CD8-positive, alpha-beta memory T cell (primary cell): ENCODE measurements around the gene NDFIP1. TPM values are rescaled to one million over a fixed set of nuclear protein-coding genes. Genes with fewer than 3 reads are reported as not detected.

Experiments
- CTCF ChIA-PET: fragments of 350-600 bp; sonication (Branson Sonifier 250); formaldehyde crosslinking; loops from one replicate; lab custom pipeline; 2021; ENCODE audit warnings: antibody characterized with exemption; lab: Charles Lee
- POLR2A ChIA-PET: fragments of 350-600 bp; sonication (Branson Sonifier 250); formaldehyde crosslinking; loops from one replicate; lab custom pipeline; 2021; ENCODE audit warnings: antibody characterized with exemption; lab: Charles Lee
- DNase-seq, 5 donors: peaks; one replicate each; pipeline versions ENCODE4 v3.0.0 to v3.0.0-alpha.2; 2020 to 2022; ENCODE audit warnings: mixed read lengths in 1 of 5
- H3K27ac ChIP-seq: one replicate; pipeline ENCODE4 v1.7.0; 2013; ENCODE audit warnings: low read depth, mild to moderate bottlenecking, low read length, moderate library complexity
- H3K27me3 ChIP-seq: 2 replicates; pipeline ENCODE4 v1.7.0; 2013; ENCODE audit warnings: low read length, mild to moderate bottlenecking; ENCODE audit not compliant: insufficient read depth, poor library complexity, severe bottlenecking
- H3K36me3 ChIP-seq: 2 replicates; pipeline ENCODE4 v1.7.0; 2013; ENCODE audit warnings: mild to moderate bottlenecking, low read length, moderate library complexity; ENCODE audit not compliant: insufficient read depth
- H3K4me1 ChIP-seq: 2 replicates; pipeline ENCODE4 v1.7.0; 2013; ENCODE audit warnings: mild to moderate bottlenecking, low read length, moderate library complexity; ENCODE audit not compliant: insufficient read depth
- H3K4me3 ChIP-seq: 2 replicates; pipeline ENCODE4 v1.7.0; 2013; ENCODE audit warnings: mild to moderate bottlenecking, low read length
- H3K9me3 ChIP-seq: 2 replicates; pipeline ENCODE4 v1.7.0; 2013; ENCODE audit warnings: mild to moderate bottlenecking, low read length
- H3K27ac Mint-ChIP-seq, 8 donors: one replicate each; pipeline ENCODE4 v1.8.0; 2020 to 2021; ENCODE audit warnings: mixed read lengths in 8 of 8, mild to moderate bottlenecking in 6 of 8, inconsistent platforms in 3 of 8, moderate library complexity in 3 of 8
- H3K27me3 Mint-ChIP-seq, 2 donors: one replicate each; pipeline ENCODE4 v1.8.0; 2020 to 2021; ENCODE audit warnings: mixed read lengths in 2 of 2, mild to moderate bottlenecking in 1 of 2, moderate library complexity in 1 of 2
- H3K36me3 Mint-ChIP-seq, 3 donors: one replicate each; pipeline ENCODE4 v1.8.0; 2020 to 2021; ENCODE audit warnings: mixed read lengths in 3 of 3, inconsistent platforms in 1 of 3, mild to moderate bottlenecking in 1 of 3
- H3K4me1 Mint-ChIP-seq, 3 donors: one replicate each; pipeline ENCODE4 v1.8.0; 2020 to 2021; ENCODE audit warnings: mixed read lengths in 3 of 3, inconsistent platforms in 1 of 3, mild to moderate bottlenecking in 1 of 3
- H3K4me3 Mint-ChIP-seq, 7 donors: one replicate each; pipeline ENCODE4 v1.8.0; 2020 to 2021; ENCODE audit warnings: mixed read lengths in 7 of 7, mild to moderate bottlenecking in 6 of 7, moderate library complexity in 4 of 7, inconsistent platforms in 2 of 7
- H3K9me3 Mint-ChIP-seq, 5 donors: one replicate each; pipeline ENCODE4 v1.8.0; 2020 to 2022; ENCODE audit warnings: mixed read lengths in 5 of 5, mild to moderate bottlenecking in 3 of 5, moderate library complexity in 2 of 5, inconsistent platforms in 1 of 5
- polyA plus RNA-seq: library from polyadenylated mRNA; unstranded; fragments of 300-500 nt; fragmentation: Illumina TruSeq; gene quantifications from one replicate; pipeline ENCODE4 v1.2.3, GENCODE V29; 2021
- total RNA-seq, 2 experiments: library from RNA; stranded (reverse); gene quantifications; one replicate each; pipeline ENCODE4 v1.2.3, GENCODE V29; 2021

NDFIP1 gene
- total and polyA plus RNA-seq, 3 experiments from 2014 or later, result 58.3 to 84.4 (median 81.3) TPM

GRCh38 chr5:142122121-142122520 lies 13.5 kb downstream of the NDFIP1 start:
- Histone ChIP-seq H3K4me1 (peaks cover 51% of the 10 kb centered on the region), H3K27ac (no peak overlapping the region), H3K4me3 (no peak overlapping the region), H3K9me3 (no peaks in the 10 kb centered on the region), H3K27me3 (no peaks in the 10 kb centered on the region), H3K36me3 (peaks cover 8% of the 10 kb centered on the region)
- ChIA-PET POLR2A (no interaction called here), CTCF (no interaction called here)
- DNase-seq, result no peak
- no peak overlapping the region for H3K4me3 Mint-ChIP-seq
- H3K27ac Mint-ChIP-seq, result peak overlapping the region in 2 of 8 donors; percentile 23 to 36
- peaks cover 75 to 92% (median 90%) of the 10 kb centered on the region in 3 donors for H3K4me1 Mint-ChIP-seq
- H3K27me3 Mint-ChIP-seq, result no peaks in the 10 kb centered on the region
- H3K36me3 Mint-ChIP-seq, result peaks cover 4 to 52% (median 21%) of the 10 kb centered on the region in 3 donors
- H3K9me3 Mint-ChIP-seq, result no peaks in the 10 kb centered on the region

GRCh38 chr5:142125378-142125777 lies 16.8 kb downstream of the NDFIP1 start:
- CTCF ChIA-PET, result no interaction called here
- peak overlapping the region in 1 of 7 donors; percentile 3 for H3K4me3 Mint-ChIP-seq
- H3K4me1 Mint-ChIP-seq, result peaks cover 80 to 96% (median 96%) of the 10 kb centered on the region in 3 donors
- no peaks in the 10 kb centered on the region for H3K27me3 Mint-ChIP-seq
- Histone ChIP-seq H3K9me3 (no peaks in the 10 kb centered on the region), H3K4me3 (no peak overlapping the region), H3K27me3 (no peaks in the 10 kb centered on the region), H3K27ac (no peak overlapping the region), H3K36me3 (peaks cover 8% of the 10 kb centered on the region), H3K4me1 (peaks cover 54% of the 10 kb centered on the region)
- peaks cover 4 to 37% (median 14%) of the 10 kb centered on the region in 3 donors for H3K36me3 Mint-ChIP-seq
- no peaks in the 10 kb centered on the region for H3K9me3 Mint-ChIP-seq
- POLR2A ChIA-PET, result interaction anchor here (0.7 kb wide), 1 partner anchor 13 kb away, joined by 3 read pairs; no protein-coding TSS in a partner anchor
- no peak overlapping the region for H3K27ac Mint-ChIP-seq
- DNase-seq, result no peak

GRCh38 chr5:142125963-142126362 lies 17.4 kb downstream of the NDFIP1 start:
- no peak overlapping the region for H3K4me3 ChIP-seq
- CTCF ChIA-PET, result interaction anchor here (1.3 kb wide), 1 partner anchor 114 kb away, joined by 3 read pairs; no protein-coding TSS in a partner anchor
- H3K27me3 Mint-ChIP-seq, result no peaks in the 10 kb centered on the region
- no peak for DNase-seq
- no peak overlapping the region for H3K27ac Mint-ChIP-seq
- H3K9me3 ChIP-seq, result no peaks in the 10 kb centered on the region
- H3K4me3 Mint-ChIP-seq, result no peak overlapping the region
- H3K36me3 Mint-ChIP-seq, result peaks cover 4 to 31% (median 14%) of the 10 kb centered on the region in 3 donors
- H3K36me3 ChIP-seq, result peaks cover 8% of the 10 kb centered on the region
- H3K27me3 ChIP-seq, result no peaks in the 10 kb centered on the region
- POLR2A ChIA-PET, result no interaction called here
- peaks cover 51% of the 10 kb centered on the region for H3K4me1 ChIP-seq
- H3K4me1 Mint-ChIP-seq, result peaks cover 77 to 96% (median 94%) of the 10 kb centered on the region in 3 donors
- H3K9me3 Mint-ChIP-seq, result no peaks in the 10 kb centered on the region
- no peak overlapping the region for H3K27ac ChIP-seq

- Mint-ChIP-seq H3K4me3 (peak overlapping the region in 4 of 7 donors; percentile 3 to 24 (median 11)), H3K36me3 (peaks cover 4 to 13% (median 6%) of the 10 kb centered on the region in 3 donors), H3K9me3 (no peaks in the 10 kb centered on the region), H3K4me1 (peaks cover 62 to 79% (median 77%) of the 10 kb centered on the region in 3 donors), H3K27me3 (no peaks in the 10 kb centered on the region), H3K27ac (peak overlapping the region in 4 of 8 donors; percentile 7 to 30 (median 14))
- peak in 1 of 5 donors; percentile 37 for DNase-seq
- H3K27ac ChIP-seq, result no peak overlapping the region
- POLR2A ChIA-PET, result no interaction called here
- no peaks in the 10 kb centered on the region for H3K9me3 ChIP-seq
- no peak overlapping the region for H3K4me3 ChIP-seq
- H3K27me3 ChIP-seq, result no peaks in the 10 kb centered on the region
- peaks cover 35% of the 10 kb centered on the region for H3K4me1 ChIP-seq
- peaks cover 11% of the 10 kb centered on the region for H3K36me3 ChIP-seq
- CTCF ChIA-PET, result interaction anchor here (0.7 to 1.4 kb wide), 4 partner anchors 16 to 168 kb away, joined by 3 to 4 read pairs (median 3); partner anchors contain the start of gene RNF14
Measured at GRCh38 chr5:142128675-142129208, 20.2 kb downstream of the NDFIP1 start.

- Mint-ChIP-seq H3K27ac (peak overlapping the region in 3 of 8 donors; percentile 15 to 64 (median 27)), H3K27me3 (no peaks in the 10 kb centered on the region)
Measured at GRCh38 chr5:142129446-142130066, 21.0 kb downstream of the NDFIP1 start.

GRCh38 chr5:142131394-142131793 lies 22.8 kb downstream of the NDFIP1 start:
- H3K9me3 ChIP-seq, result no peaks in the 10 kb centered on the region
- POLR2A ChIA-PET, result no interaction called here
- peaks cover 48 to 67% (median 52%) of the 10 kb centered on the region in 3 donors for H3K4me1 Mint-ChIP-seq
- no peak for DNase-seq
- H3K27ac ChIP-seq, result no peak overlapping the region
- H3K4me3 Mint-ChIP-seq, result no peak overlapping the region
- peak overlapping the region in 1 of 8 donors; percentile 46 for H3K27ac Mint-ChIP-seq
- peaks cover 40% of the 10 kb centered on the region for H3K4me1 ChIP-seq
- CTCF ChIA-PET, result interaction anchor here (1.0 kb wide), 1 partner anchor 162 kb away, joined by 3 read pairs; the partner anchor contains the start of gene RNF14
- H3K4me3 ChIP-seq, result no peak overlapping the region
- H3K9me3 Mint-ChIP-seq, result no peaks in the 10 kb centered on the region
- no peaks in the 10 kb centered on the region for H3K27me3 ChIP-seq
- peaks cover 11% of the 10 kb centered on the region for H3K36me3 ChIP-seq
- peaks cover 0 to 20% (median 4%) of the 10 kb centered on the region in 3 donors for H3K36me3 Mint-ChIP-seq
- H3K27me3 Mint-ChIP-seq, result no peaks in the 10 kb centered on the region

More at GRCh38 chr5:142129446-142130066, 21.0 kb downstream of the NDFIP1 start:
- CTCF ChIA-PET, result interaction anchor here (0.7 to 1.4 kb wide), 3 partner anchors 15 to 169 kb away, joined by 3 to 4 read pairs (median 3); partner anchors contain the start of gene RNF14
- Mint-ChIP-seq H3K4me3 (peak overlapping the region in 1 of 7 donors; percentile 12), H3K36me3 (peaks cover 2 to 11% (median 4%) of the 10 kb centered on the region in 3 donors), H3K4me1 (peaks cover 54 to 71% (median 69%) of the 10 kb centered on the region in 3 donors), H3K9me3 (no peaks in the 10 kb centered on the region)
- POLR2A ChIA-PET, result interaction anchor here (0.6 kb wide), 2 partner anchors 69 to 427 kb away, joined by 3 to 6 read pairs; no protein-coding TSS in a partner anchor
- Histone ChIP-seq H3K27ac (no peak overlapping the region), H3K4me1 (peaks cover 35% of the 10 kb centered on the region), H3K27me3 (no peaks in the 10 kb centered on the region), H3K4me3 (no peak overlapping the region), H3K36me3 (peaks cover 11% of the 10 kb centered on the region), H3K9me3 (no peaks in the 10 kb centered on the region)
- no peak for DNase-seq

- Mint-ChIP-seq H3K4me1 (peaks cover 38 to 52% (median 38%) of the 10 kb centered on the region in 3 donors), H3K9me3 (no peaks in the 10 kb centered on the region), H3K27me3 (no peaks in the 10 kb centered on the region), H3K27ac (no peak overlapping the region), H3K36me3 (peaks cover 0 to 30% (median 4%) of the 10 kb centered on the region in 3 donors), H3K4me3 (no peak overlapping the region)
- Histone ChIP-seq H3K4me1 (peaks cover 32% of the 10 kb centered on the region), H3K27me3 (no peaks in the 10 kb centered on the region), H3K27ac (no peak overlapping the region), H3K9me3 (no peaks in the 10 kb centered on the region), H3K36me3 (peaks cover 19% of the 10 kb centered on the region), H3K4me3 (no peak overlapping the region)
- ChIA-PET POLR2A (no interaction called here), CTCF (interaction anchor here (0.9 to 1.1 kb wide), 2 partner anchors 98 to 118 kb away, joined by 3 to 4 read pairs; no protein-coding TSS in a partner anchor)
- DNase-seq, result no peak
Measured at GRCh38 chr5:142132916-142133315, 24.3 kb downstream of the NDFIP1 start.
